WTC11 (cell line): ENCODE measurements around the gene USH1C.

Experiments used
- CTCF ChIP-seq: fragments of 200-600 bp; IDR thresholded peaks from 2 replicates; pipeline ENCODE4 v1.8.0; 2022; ENCODE audit warnings: antibody characterized with exemption
- JAZF1 ChIP-seq: fragments of 250-450 bp; sonication (Bioruptor Pico); IDR thresholded peaks from 2 replicates; pipeline ENCODE4 v1.9.0; 2021; ENCODE audit warnings: moderate library complexity, mild to moderate bottlenecking, inconsistent platforms
- NFE2L1 ChIP-seq: sonication (generic); formaldehyde crosslinking; IDR thresholded peaks from 2 replicates; pipeline ENCODE4 v1.8.1; 2023; ENCODE audit warnings: missing genetic modification reagents
- ZNF219 ChIP-seq: sonication (generic); formaldehyde crosslinking; IDR thresholded peaks from 2 replicates; pipeline ENCODE4 v1.8.0; 2023; ENCODE audit warnings: missing genetic modification reagents, mild to moderate bottlenecking, borderline replicate concordance
- ZNF263 ChIP-seq: sonication (generic); formaldehyde crosslinking; IDR thresholded peaks from 2 replicates; pipeline ENCODE4 v1.8.1; 2022; ENCODE audit warnings: low read depth, mild to moderate bottlenecking, moderate library complexity, missing genetic modification reagents

DNA sequence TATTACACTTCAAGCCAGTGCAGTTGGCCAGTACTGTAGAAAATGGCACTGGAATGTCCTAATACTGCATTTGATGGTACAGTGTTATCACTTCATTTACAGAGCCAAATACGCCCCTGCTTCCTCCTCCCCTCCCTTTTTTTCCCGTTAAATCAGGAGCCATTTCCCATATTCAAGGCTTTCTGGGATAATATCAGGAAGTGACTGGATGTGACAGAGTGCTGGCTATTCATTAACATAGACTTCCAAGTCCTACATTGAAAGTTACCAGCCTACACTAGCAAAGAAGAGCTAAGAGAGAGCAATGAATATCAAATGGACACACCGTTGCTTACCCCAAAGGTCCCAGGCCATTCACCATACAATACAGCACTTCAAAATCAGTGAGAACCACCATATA, 35.4 kb downstream of the USH1C start:
- no peak for TF ChIP-seq ZNF263 (CRISPR knock-in tag)
- TF ChIP-seq CTCF, result no peak
- no peak for TF ChIP-seq ZNF219 (CRISPR knock-in tag)
- no peak for TF ChIP-seq JAZF1 (CRISPR knock-in tag)
- no peak for TF ChIP-seq NFE2L1
